Measurements from ENCODE around the gene ZNF616.

GRCh38 chr19:52187407-52187806 is 47.7 kb upstream of the ZNF616 start:
- TF ChIP-seq CTCF (IDR thresholded peaks at IDR 0.05; ENCODE audit: low read depth, low read length), result no peak
- TF ChIP-seq MAX (IDR thresholded peaks at IDR 0.05; ENCODE audit: low read depth, low read length), result no peak

Data from NB4 (cell line).